Inferior parietal cortex (tissue), 1 donor: ENCODE results near the gene MARS2.
"Not testable (repeated sequence)": the region's sequence is repeated elsewhere in the genome, so short reads cannot be mapped to it uniquely, and the experiment has no call there.

ENCODE experiments used
- DNase-seq: peaks from one replicate; pipeline ENCODE4 v3.0.0-alpha.2; 2016; ENCODE audit errors: extremely low spot score

MARS2 gene

DNA sequence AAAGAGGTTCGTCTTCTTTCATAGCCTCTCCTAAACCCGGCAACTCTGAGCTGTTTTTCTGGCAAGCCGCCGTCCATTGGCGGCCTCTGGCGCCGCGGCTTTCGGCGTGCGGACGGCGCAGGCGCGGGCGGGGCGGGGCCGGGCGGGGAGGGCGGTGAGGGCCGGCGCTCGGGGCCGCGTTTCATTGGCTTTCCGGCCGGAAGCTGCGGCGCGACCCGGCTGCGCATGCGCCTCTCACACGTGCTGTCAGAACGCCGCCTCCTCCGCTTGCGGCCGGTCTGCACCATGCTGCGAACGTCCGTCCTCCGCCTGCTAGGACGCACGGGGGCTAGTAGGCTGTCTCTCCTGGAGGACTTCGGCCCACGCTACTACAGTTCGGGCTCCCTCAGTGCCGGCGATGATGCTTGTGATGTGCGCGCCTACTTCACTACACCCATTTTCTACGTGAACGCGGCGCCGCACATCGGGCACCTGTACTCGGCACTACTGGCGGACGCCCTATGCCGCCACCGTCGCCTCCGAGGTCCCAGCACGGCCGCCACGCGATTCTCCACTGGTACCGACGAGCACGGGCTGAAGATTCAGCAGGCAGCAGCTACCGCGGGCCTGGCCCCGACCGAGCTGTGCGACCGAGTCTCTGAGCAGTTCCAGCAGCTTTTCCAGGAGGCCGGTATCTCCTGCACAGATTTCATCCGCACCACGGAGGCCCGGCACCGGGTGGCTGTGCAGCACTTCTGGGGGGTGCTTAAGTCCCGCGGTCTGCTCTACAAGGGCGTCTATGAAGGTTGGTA lies at the start of gene MARS2:
Gene MARS2 (plus strand): TSS at position 249 of the 791 bp plus-strand sequence. CDS start 37 bp downstream, at position 286.
- peak; percentile 85 for DNase-seq

- DNase-seq: no peak
Observed at GRCh38 chr2:197657562-197657961, 47.6 kb upstream of the MARS2 start.

- no peak for DNase-seq
Observed at GRCh38 chr2:197661626-197662025, 43.5 kb upstream of the MARS2 start.

GRCh38 chr2:197666277-197666676 lies 38.9 kb upstream of the MARS2 start:
- no peak for DNase-seq

- DNase-seq: no peak
Observed at GRCh38 chr2:197668296-197668695, 36.9 kb upstream of the MARS2 start.

DNA sequence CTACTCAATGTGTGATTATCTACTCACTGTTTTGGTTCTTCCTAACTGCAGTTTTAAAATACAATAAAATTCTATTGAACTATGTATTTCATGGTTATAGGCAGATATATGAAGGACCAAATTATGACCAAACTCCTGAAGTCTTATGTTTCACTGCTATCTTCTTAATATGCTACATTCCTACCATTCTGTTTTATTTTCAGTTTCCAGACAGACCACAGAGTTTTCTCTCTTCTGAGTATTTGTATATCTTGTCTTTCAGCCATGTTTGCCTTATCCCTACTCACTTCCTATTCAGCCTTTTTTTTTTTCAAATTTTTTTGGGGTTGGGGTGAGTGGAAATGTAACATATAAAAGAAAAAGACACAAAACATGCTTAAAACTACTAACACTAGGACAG lies 36.1 kb upstream of the MARS2 start:
- no peak for DNase-seq

DNA sequence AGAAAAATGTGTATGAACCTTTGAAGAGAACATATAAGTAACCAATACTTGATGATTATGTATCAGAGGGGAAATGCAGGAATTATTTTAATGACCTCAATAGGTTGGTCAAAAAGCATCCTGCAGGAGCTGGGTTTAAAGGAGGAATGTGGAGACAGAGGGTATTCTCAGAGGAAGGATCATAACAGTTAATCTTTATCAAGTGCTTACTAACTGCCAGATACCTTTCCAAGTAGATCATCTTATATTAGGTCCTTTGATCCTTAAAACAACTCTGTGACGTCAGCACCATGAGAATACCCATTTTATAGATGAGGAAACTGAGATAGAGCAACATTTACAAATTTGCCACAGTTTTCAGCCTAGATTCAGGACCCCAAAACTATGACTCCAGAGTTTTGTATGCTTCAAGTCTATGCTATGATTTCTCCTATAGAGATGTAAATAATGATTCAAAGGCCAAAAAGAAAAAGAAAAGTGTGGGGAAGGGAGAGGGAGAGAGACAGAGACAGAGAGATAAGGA lies 32.7 kb upstream of the MARS2 start:
- no peak for DNase-seq

DNA sequence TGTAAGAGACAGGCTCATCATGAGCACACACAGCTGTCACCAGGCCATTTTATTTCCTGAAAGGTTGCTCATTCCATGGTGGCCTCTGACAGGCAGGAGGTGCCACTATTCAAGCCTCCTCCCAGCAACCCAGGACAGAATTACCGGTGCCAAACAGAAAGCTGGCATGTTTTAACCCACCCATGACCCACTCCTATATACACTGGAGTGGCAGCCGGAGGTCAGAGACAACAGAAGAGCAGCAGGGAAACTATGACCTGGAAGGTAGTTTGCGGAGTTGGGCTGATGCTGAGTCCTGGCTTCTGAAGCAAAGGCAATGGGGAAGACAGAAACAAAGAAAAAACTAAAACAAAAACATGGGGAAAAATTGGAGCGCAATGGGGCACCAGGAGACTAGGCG lies 32.1 kb upstream of the MARS2 start:
- no peak for DNase-seq

GRCh38 chr2:197673606-197674005 lies 31.6 kb upstream of the MARS2 start:
- DNase-seq: peak; percentile 36

- peak; percentile 35 for DNase-seq
Observed at GRCh38 chr2:197674060-197674459, 31.1 kb upstream of the MARS2 start.

DNA sequence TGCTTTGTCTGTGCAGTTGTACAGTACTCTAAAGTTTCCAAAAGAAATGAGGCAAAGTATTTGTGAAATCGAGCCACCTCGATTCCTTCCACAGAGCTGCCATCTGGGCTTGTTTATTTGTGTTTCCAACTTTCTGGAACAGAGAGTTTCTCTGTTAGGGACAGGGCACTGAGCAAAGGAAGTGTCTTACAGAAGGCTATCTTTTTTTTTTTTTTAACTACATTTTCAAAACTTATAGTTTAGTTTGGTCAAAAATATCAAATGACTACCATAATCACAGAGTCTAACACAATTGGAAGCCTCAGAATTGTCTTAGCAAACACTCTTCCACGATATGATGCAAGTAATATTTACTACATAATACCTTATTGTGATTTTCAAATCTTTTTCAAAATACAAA lies 30.6 kb upstream of the MARS2 start:
- DNase-seq: peak; percentile 74

DNA sequence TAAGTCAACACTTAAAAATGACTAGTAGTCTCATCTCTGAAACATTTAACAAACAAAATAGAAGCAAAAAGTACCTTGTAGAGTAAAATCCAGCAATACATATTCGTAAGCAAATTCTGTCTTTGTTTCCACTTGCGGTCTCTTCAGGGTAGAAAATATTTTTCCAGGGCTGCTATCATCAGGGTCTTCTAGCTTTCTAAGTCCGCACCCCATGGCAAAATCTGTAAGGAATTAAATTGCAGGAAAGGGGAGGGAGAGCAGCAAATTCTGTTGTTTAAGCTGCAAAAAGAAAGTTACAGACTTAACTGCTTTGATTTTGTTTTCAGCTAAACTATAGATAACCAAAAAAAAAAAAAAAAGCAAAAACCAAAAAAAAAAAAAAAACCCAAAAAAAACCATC lies 29.9 kb upstream of the MARS2 start, which contains the start of gene RFTN2:
Gene RFTN2 (minus strand): TSS at position 342 of the 400 bp plus-strand sequence. CDS start 129 bp downstream, at position 213.
- peak; percentile 39 for DNase-seq

DNA sequence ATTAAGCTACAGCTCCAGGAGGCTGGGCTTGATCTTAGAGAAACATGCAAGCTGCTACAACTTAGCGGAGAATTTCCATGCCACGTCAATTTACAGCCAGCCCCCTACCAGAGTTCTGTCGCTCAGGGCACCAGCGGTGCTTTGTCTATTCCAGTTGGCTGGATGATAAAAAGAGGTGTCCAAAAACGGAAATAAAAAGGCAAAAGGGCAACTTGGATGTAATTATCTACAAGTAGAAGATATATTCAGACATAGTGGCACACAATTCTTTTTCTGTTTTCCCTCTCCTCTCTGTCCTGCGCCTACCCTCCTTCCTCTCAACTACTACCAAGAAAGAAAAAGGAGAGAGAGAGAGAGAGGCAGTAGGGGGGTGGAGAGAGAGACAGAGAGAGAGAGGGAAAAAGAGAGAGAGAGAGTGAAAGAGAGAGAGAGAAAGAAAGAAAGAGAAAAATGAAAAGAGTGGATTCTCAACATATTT lies 29.4 kb upstream of the MARS2 start:
- DNase-seq: peak; percentile 65

- no peak for DNase-seq
Observed at GRCh38 chr2:197677056-197677455, 28.1 kb upstream of the MARS2 start.

GRCh38 chr2:197677483-197677882 lies 27.7 kb upstream of the MARS2 start:
- DNase-seq: no peak

- not testable (repeated sequence) for DNase-seq
Observed at GRCh38 chr2:197695206-197695605, 10.0 kb upstream of the MARS2 start.

- DNase-seq: not testable (repeated sequence)
Observed at GRCh38 chr2:197695971-197696370, 9.2 kb upstream of the MARS2 start.

DNA sequence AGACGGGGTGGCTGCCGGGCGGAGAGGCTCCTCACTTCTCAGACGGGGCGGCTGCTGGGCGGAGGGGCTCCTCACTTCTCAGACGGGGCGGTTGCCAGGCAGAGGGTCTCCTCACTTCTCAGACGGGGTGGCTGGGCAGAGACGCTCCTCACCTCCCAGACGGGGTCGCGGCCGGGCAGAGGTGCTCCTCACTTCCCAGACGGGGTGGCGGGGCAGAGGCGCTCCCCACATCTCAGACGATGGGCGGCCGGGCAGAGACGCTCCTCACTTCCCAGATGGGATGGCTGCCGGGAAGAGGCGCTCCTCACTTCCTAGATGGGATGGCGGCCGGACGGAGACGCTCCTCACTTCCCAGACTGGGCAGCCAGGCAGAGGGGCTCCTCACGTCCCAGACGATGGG lies 8.6 kb upstream of the MARS2 start:
- not testable (repeated sequence) for DNase-seq

GRCh38 chr2:197699724-197700123 lies 5.4 kb upstream of the MARS2 start:
- DNase-seq: not testable (repeated sequence)

DNA sequence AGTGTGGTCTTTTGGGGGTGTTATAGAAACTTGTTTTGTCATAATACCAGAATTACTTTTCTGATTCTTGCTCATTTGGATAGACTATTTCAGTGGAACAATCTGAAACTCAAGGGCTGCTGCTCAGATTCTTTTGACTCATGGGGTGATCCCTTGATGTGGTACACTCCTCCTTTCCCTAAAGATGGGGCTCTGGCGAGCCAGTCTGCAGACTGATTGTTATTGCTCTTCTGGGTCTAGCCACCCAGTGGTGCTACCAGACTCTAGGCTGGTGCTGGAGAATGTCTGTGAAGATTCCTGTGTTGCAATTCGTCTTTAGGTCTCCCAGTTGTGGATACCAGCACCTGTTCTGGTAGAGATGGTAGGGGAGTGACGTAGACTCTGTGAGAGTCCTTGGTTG lies 4.2 kb upstream of the MARS2 start:
- DNase-seq: no peak

DNA sequence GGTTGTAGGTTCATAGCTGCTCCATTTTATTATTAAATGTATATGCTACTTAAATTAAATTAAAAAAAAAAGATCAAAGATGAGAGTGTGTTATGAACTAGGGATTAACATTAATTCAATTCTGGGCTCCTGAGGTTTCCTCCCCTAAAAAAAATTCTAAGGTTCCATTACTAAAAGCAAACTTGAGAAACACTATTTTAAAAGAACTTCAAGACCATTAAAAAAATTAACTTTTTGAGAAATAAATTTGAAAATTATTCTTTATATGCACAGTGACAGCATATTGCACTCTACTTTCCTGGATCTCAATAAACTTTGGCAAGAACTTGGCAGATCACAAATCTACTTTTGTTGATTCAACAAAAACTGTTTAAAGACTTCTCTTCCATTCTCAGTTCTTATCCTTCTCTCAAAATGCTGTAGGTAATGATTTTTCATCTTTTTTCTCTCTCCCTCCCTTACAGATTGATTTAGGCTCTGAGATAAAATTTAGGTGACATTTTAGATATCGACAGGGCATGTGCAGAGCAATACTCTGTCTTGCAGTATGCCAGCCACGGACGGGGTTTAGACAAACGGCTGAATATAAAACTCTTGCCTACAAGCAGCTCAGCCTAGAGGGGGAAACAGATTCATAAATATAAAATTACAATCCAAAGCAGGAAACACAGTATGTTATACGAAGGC lies 592 bp upstream of the MARS2 start:
- no peak for DNase-seq
